AML-193 (cell line): ENCODE data around the gene LRRC15.
A peak's percentile ranks its signal among the peaks of the same experiment; 100 is the strongest.

Experiments
- DNase-seq, 2 experiments: peaks; one replicate each; lab custom pipeline; 2025; lab: John Stamatoyannopoulos, UW

LRRC15 gene

DNA sequence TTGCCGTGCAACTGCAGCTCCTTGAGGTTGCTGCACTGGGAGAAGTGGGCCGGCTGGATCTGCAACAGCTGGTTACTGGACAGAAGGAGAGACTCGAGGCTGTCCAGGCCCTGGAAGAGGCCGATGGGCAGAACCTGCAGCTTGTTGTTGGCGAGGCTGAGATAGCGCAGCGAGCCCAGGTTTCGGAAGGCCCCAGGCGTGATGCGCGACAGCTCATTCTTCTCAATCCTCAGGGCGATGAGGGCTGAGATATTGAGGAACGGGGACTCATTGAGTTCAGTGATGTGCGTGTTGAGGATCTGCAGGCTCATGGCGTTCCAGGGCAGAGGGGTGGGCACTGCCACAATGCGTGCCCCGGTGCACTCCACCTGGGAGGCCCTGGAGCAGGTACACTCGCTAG, 9.0 kb downstream of the LRRC15 start:
- no peak for DNase-seq

DNA sequence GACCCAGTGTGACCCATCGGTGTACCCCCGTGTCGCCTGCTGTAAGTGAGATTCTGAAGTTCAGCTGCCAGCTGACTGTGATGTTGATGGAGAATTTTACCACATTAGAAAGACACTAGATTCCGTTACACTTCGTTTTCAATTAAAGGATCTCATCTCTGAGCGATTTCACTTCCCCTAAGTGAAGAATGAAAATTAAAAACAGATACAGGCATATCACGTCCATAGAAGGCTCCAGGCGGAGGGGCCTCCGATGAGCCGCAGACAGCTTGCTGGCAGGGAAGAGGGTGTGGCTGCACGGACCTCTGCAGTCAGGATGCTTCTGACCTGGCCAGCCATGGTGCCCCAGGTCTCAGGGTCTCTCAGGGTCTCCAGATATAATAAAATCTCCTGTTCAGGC, 11.9 kb downstream of the LRRC15 start:
- DNase-seq, result no peak

DNA sequence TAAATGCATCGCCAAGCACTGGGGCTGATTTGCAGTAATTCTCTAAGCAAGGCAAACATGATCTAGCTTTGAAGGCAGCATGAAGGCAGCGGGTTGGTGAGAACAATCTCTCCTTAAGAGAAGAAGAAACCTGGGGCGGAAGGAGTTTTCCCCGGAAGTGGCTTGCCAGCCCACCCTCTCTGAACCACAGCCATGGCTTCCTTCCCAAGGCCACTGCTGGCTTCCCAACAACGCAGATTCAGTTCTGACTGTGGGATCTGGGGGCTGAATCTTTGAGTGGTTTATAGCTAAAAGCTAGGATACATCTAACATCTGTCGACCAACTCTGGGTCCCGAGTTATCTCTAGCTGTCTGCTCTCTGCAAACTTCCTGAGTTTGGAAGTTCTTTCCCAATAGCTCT, 14.2 kb downstream of the LRRC15 start:
- DNase-seq, result no peak

DNA sequence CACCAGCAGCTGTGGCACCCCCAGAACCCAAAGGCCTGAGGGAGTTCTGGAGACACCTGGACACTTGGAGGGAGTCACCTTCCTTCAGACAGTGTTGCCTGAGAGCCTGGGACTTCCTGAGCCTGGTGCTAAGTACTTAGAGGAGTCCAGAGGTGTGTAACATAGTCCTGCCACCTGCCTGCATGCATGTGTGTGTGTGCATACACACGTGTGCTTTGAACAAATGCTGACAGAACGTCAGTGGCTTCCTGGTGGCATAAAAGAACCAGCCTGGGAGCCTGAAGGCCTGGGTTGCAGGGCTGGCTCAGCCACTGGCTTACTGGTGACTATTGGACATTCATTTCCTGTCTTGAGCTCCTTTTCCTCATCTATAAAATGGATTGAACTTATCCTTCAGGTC, 15.2 kb downstream of the LRRC15 start:
- DNase-seq, result no peak

DNA sequence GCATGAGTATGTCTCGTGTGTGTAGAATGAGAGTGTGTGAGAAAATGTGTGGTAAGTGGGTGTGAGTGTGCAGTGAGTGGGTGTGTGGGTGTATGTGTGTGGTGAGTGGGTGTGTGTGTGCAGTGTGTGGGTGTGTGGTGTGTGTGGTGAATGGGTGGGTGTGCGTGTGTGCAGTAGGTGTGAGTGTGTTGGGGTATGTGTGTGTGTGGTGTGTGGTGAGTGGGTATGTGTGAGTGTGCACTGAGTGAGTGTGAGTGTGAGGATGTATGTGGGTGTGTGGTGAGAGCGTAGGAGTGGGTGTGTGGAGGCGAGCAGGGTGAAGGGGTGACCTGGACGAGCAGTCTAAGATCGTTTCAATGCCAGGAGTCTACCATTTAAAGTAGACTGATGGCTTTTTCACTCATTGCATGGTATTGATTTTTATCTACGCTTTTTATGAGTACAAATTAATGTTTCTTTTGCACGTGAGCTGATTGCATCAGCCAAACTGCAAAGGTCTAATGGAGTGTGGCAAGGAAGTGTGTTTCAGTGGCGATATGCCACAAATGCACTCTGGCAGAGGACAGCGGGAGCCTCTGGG, 16.8 kb downstream of the LRRC15 start:
- no peak for DNase-seq

DNA sequence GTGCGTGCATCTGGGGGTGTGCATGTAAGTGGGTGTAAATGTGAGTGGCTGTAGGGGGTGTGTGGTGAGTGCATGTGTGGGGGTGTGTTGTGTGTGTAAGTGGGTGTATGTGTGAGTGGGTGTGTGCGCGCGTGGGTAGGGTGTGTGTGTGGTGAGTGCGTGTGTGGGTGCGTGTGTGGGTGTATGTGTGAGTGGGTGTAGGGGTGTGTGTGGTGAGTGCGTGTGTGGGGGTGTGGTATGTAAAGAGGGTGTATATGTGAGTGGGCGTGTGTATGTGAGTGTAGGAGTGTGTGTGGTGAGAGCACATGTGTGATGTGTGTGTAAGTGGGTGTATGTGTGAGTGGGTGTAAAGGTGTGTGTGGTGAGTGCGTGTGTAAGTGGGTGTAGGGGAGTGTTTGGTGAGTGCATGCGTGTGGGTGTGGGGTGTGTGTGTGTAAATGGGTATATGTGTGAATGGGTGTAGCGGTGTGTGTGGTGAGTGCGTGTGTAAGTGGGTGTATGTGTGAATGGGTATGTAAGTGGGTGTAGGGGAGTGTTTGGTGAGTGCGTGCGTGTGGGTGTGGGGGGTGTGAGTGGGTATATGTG, 17.5 kb downstream of the LRRC15 start:
- DNase-seq, result no peak

DNA sequence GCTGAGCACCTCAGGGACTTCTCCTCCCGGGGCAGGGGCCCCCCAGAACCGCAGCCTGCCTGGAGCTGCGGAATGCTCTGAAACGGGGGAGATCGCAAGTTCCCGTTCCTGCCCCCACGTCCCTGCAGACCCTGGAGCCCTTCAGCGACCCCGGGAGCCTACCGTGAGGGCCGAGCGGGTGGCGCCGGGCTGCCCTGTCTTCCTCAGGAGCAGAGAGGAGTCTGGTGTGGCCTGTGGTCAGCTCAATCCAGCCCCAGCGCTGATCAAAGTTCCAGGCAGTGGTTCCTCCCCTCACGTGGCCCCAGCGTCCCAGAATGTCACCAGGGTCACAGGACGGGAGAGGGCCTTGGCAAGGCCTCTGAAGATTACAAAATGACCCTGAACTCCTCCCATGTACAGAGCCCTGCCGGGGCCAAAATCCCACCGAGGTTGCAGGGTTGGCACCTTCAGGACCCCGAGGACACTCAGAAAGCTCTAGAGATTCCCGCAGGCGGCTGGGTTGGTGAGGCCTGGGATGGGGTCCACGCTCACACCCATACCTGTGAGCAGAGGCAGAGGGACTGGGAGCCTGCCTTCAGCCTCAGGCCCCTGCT, 18.4 kb downstream of the LRRC15 start, which contains the start of gene CPN2:
Gene CPN2, minus strand, starts transcription at position 249 of the 593 bp plus-strand sequence. CDS start 8,626 bp downstream, outside the sequence.
- DNase-seq, result no peak

DNA sequence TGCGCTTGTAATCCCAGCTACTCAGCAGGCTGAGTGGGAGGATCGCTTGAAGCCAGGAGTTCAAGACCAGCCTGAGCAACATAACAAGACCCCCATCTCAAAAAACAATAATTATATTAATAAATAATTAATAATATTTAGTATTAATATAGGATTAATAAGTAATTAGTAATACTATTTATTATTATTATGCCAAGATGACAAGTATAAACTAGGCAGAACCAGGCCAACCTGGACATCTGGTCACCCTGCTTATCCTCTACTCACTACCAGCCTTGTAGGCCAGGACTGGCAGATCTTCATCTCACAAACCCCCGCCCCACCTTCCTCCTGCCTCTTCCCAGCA, 18.8 kb downstream of the LRRC15 start:
- no peak for DNase-seq

DNA sequence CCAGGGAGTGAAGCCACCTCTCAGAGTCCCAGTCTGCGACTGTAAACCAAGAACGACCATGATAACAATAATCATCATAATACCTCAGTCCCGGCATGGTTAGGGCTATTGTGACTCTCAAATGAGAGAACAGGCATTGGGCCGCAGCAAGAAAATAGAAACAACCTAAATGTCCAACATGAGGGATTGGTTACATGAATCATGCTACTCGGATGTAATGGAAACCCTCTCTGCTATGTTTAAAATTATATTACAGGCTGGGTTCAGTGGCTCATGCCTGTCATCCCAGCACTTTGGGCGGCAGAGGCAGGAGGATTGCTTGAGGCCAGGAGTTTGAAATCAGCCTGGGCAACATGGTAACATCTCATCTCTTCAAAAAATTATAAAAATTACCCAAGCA, 21.2 kb downstream of the LRRC15 start:
- DNase-seq, result no peak

DNA sequence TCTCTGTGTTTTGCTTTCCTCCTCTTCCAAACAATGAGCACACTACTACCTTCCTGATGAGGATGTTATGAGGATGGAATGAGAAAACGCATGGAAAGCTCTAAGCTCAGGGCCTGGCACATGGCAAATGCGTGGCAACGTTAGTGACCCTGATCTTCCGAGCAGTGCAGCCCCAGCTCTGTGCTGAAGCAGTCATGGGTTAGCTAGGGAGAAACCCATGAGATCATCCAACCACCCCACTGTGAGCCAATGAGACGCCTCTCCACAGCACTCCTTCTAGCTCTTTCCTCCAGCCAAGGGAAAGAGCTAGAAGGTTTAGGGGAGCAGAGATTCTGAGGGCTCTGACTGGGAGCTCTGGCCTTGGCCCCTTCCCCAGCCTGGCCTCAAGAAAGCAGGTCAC, 22.9 kb downstream of the LRRC15 start:
- DNase-seq, result no peak

DNA sequence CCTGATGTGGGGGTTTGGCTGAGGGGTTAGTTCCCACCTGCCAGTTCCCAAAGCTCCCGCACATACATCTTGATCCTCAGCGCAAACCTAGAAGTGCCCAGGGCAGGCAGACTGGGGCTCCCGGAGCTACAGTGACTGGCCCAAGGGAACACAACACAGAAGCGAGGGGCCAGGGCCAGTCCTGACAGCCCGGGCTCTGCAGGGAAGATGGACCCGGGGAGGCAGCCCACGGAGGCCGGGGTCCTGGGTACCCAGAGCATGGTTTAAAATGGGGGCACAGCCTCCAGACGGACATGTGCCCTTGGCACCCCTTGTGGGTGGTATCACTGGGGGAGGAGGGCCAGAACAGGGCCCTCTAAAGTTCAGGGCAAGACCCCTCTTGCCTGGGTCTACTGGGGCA, 23.5 kb downstream of the LRRC15 start:
- no peak for DNase-seq

DNA sequence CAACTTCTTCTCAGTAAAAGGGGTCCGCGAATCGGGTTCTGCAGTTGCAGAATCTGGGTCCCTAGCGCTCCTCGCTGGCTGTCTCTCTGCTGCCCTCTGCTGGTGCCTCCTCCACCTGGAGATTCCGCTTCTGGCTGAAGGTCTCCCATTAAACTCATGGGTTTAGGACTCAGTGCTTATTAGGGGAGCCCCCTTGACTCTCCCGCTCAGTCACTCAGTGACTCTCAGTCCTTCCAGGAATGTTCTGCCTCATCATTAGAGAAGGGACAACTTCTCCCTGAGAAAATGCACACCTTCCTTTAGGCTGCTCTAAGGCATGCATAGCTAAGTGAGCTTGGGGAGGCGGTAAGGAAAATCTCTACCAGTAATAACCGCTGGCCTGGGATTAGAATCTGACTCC, 25.5 kb downstream of the LRRC15 start:
- DNase-seq, result peak; percentile 57 to 66

DNA sequence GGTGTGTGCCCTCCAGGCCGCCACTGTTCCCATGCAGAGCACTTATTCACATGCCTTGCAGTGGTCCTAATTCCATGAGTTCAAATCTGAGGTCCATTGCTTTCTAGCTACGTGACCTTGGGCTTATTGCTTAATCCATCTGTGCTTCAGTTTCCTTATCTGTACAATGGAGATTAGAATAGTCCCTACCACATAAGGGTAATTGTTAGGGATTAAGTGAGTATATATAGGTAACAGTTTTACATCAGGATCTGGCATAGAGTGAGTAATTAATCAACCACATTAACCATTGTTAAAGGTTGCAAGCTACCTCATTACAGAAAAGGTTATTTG, 26.0 kb downstream of the LRRC15 start:
- no peak for DNase-seq

DNA sequence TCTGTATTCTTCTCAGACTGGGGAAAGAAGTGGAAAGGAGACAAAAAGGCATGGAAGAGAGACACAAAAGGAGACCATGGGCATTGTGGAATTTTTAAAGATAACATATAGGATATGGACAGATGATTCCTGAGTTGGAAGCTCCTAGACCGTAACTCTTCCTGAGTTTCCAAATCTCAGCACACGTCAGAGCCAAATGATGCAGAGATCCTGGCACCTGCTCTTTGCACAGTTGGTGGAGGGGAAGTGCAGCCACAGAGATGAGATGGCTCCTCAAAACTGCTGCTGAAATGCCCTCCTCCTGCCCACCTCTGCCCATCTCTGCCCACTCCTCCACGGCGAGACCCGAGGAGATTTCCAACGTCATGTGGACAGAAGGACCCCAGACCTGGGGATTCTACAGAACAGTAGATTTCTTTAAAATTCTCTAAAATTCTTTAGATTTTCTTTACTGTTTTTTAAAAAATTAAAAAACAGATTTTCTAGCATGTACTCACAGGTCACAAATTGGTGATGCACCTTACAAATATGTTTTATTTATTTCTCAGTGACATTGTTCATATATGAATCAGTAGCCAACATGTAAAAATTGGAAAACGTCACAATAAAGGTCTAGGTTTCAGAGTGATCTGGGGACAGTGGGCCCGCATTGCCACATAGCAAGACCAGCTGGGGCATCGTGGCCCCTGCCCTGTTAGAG, 26.5 kb downstream of the LRRC15 start:
- no peak for DNase-seq

DNA sequence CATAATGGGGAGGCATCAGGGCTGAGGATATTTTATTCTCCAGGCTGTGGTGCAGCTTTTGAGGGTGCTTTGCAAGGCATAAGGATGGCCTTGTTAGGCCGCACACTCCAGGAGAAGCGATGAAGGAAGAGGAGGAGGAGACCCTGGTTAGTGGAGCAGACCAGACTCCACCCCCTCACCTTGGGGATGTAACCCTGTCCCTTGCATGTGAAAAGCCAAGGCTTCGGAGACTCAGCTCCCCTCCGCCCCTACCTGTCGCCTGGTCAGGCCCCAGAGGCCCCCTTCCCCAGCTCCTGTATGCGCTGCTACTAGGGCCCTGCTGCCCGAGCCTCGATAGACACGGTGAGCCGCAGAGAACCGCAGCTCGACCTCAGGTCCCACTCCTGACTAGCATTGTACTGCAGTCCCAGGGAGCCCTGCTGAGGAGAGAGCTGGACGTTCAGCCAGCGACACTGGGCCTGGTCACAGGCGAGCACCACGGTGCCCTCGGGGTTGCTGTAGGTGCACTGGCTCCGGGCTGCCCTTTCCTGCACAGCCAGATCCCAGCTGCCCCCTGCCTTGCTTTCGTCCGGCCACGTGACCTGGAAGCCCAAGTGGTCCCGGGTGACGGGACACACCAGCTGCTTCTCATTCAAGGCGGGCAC, 28.7 kb downstream of the LRRC15 start:
- DNase-seq, result no peak

DNA sequence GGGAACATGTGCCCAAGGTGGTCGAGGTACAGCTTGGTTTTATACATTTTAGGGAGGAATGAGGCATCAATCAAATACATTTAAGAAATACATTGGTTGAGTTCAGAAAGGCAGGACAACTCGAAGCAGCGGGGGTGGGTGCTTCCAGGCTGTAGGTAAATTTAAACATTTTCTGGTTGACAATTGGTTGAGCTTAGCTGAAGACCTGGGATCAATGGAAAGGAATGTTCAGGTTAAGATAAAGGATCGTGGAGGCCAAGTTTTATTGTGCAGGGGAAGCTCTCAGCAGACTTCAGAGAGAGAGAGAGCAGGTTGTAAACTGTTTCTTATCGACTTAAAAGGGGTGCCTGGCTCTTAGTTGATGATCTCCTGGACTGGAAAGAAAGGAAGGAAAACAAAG, 29.7 kb downstream of the LRRC15 start:
- DNase-seq, result no peak

DNA sequence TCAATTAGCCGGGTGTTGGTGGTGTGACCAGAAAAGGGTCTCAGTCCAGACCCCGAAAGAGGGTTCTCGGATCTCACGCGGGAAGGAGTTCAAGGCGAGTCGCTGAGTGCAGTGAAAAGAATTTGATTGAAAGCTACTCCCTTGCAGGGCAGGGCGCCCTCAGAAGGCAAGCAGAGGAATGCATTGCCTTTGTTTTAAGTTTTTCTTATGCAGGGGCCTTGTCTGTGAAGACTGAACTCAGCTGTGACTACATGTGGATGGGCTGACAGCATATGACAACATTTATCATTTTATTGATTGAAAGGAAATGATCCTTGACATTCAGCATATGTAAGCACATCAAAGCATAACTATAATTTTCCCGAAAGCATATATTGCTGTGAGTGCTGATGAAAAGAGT, 30.2 kb downstream of the LRRC15 start:
- no peak for DNase-seq

DNA sequence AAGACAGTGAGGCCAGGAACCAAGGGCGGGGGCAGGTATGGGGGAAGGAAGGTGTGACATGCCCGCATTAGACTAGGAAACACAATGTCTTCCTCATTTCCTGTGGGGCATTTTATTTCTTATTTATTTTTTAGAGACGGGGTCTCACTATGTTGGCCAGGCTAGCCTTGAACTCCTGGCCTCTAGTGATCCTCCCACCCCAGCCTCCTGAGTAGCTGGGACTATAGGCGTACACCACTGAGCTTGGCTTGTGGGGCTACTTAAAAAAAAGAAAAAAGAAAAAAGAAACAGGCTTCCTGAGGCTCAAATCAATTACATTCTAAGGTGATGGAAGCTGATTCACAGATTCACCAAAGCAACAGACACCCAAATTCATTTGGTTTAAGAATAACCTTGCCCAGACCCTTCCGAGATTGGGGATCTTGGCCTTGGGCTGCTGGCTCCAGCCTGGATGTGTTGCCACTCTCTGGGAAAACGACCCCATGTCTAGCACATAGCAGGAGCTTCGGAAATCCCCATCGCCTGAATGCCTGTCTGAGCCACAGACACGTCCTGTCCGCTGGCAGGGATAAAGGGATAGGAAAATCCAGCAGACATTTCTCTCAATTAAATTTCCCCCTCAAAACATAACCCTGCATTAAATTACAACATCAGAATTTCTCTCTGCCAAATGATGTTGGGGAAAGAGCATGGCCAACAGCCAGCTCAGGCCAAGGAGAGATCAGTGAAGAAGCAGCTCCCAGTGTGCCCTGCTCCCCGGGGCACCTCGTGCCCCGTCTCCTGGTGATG, 31.4 kb downstream of the LRRC15 start:
- no peak for DNase-seq

DNA sequence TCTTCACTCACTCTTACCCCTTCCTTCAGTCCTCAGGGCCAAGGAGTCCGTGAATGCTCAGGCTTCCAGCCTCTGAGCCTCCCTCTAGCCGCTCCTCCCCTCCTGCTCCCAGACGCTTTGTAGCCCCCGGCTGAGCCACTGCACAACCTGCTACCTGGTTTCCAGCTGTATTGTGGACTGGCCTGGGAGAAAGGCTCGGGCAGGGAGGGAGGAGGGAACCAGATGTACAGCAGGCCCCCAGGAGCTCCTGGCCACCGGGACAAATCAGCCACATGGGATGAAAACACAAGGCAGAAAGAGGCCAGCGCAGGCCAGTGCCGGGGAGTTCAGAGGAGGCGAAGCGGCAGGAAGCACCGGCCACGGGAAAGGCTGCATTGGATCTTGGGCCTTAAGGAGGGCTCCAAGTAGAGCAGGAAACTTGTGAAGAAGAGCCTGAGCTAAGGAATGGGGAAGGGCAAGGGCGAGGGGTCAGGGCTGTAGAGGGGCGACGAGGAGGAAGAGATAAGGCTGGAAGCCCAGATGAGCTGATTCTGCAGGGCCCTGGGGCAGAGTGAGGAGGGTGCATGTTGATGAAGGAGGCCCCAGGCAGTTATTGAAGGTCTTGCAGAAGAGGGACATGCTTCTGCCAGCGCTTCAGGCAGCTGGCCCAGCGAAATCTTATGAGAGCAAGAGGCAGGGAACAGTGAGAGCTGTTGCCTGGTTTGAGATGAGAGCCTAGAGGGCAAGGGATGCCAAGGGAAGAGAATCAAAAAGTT, 32.8 kb downstream of the LRRC15 start:
- DNase-seq, result no peak

DNA sequence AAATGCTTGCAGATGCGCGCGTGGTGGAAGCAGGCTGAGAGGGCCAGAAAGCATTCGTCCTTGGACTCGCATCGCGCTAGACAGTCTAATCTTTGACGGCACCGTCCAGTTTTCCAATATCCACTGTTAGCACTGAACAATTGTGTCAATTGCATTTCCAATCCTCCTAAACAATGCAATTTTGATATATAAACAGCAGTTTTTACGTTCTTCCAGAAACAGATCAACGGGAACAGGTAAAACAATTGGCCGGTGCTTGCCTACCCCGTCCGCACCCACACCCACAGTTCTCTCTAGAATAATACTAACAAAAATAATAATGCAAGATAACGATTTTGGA, 35.6 kb downstream of the LRRC15 start:
- DNase-seq, result no peak

DNA sequence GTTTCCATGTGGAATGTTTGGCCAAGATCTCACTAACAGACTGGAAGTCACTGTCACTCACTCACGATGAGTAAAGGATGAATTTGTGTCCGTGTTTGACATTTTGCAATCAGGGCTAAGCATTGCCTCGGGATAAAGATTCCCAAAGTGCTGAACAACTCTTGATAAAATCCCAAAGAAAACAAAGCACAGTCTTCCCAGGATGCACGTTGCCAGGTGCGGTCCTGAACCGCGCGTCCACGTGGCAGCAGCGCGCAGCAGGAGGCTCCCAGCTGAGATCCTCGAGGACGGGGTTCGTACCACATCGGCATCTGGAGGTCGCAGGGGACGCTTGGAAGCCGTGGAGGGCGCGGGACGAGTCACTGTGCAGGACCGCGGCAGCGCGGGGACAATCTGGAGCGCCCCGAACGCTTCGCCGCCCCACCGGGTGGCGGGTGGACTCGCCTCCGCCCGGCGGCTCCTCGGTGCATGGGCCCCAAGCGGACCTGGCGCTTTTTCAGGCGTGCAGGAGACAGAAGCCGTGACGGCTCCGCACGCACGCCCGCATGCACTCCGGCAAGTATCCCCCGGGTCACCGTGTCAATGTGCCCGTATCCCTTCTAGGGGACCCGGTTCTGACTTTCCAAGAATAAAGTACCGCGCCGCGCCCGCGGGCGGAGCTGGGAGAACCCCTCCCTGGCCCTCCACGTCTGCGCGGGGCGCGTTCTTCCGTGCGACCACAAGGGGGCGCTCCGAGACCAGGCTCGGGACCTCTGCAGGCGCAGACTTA, 36.1 kb downstream of the LRRC15 start:
- no peak for DNase-seq
